HL-60 (cell line): Measurements from ENCODE around the gene ABCG4.

ENCODE experiments used
- DNase-seq, 2 experiments: peaks; one replicate each; pipeline ENCODE4 v3.0.0-alpha.2; 2010 to 2020; ENCODE audit warnings: low read depth in 1 of 2, low spot score in 1 of 2
- H3K27ac ChIP-seq: fragments of 250-450 bp; sonication (Bioruptor Pico); replicated peaks from 2 replicates; pipeline ENCODE4 v1.5.1; 2020; ENCODE audit warnings: mild to moderate bottlenecking, moderate library complexity
- H3K27me3 ChIP-seq: fragments of 250-450 bp; sonication (Bioruptor Pico); 2 replicates; pipeline ENCODE4 v1.5.1; 2021; ENCODE audit warnings: mild to moderate bottlenecking, moderate library complexity; ENCODE audit not compliant: insufficient read depth, poor library complexity, severe bottlenecking
- H3K4me3 ChIP-seq: replicated peaks from 2 replicates; pipeline ENCODE4 v1.5.1; 2011; ENCODE audit warnings: mild to moderate bottlenecking, control low read depth, low read length; ENCODE audit not compliant: insufficient read depth
- CTCF ChIP-seq: IDR thresholded peaks from one replicate; pipeline ENCODE4 v1.5.1; 2011; ENCODE audit warnings: low read length, control low read depth, inconsistent platforms; ENCODE audit not compliant: insufficient read depth
- GABPA ChIP-seq: IDR thresholded peaks from 2 replicates; pipeline ENCODE4 v1.6.1; 2012; ENCODE audit warnings: low read depth
- POLR2AphosphoS5 ChIP-seq: IDR thresholded peaks from 2 replicates; pipeline ENCODE4 v1.6.1; 2012; ENCODE audit warnings: low read depth
- SPI1 ChIP-seq: IDR thresholded peaks from 2 replicates; pipeline ENCODE4 v1.6.1; 2012; ENCODE audit warnings: low read depth, mild to moderate bottlenecking, borderline replicate concordance
- TF ChIP-seq, protein P1 (sequence below): IDR thresholded peaks from 2 replicates; pipeline ENCODE4 v1.6.1; 2012; ENCODE audit warnings: low read depth; ENCODE audit not compliant: insufficient replicate concordance

The ABCG4 gene

GRCh38 chr11:119169282-119169719 is 20.4 kb downstream of the ABCG4 start:
- Histone ChIP-seq H3K4me3 (peak overlapping the region; percentile 56), H3K27me3 (no peaks in the 10 kb centered on the region), H3K27ac (peak overlapping the region; percentile 80)
- peak in 1 of 2 experiments; percentile 15 for DNase-seq
- TF ChIP-seq SPI1, result no peak
- no peak for TF ChIP-seq POLR2AphosphoS5
- TF ChIP-seq, protein P1, sequence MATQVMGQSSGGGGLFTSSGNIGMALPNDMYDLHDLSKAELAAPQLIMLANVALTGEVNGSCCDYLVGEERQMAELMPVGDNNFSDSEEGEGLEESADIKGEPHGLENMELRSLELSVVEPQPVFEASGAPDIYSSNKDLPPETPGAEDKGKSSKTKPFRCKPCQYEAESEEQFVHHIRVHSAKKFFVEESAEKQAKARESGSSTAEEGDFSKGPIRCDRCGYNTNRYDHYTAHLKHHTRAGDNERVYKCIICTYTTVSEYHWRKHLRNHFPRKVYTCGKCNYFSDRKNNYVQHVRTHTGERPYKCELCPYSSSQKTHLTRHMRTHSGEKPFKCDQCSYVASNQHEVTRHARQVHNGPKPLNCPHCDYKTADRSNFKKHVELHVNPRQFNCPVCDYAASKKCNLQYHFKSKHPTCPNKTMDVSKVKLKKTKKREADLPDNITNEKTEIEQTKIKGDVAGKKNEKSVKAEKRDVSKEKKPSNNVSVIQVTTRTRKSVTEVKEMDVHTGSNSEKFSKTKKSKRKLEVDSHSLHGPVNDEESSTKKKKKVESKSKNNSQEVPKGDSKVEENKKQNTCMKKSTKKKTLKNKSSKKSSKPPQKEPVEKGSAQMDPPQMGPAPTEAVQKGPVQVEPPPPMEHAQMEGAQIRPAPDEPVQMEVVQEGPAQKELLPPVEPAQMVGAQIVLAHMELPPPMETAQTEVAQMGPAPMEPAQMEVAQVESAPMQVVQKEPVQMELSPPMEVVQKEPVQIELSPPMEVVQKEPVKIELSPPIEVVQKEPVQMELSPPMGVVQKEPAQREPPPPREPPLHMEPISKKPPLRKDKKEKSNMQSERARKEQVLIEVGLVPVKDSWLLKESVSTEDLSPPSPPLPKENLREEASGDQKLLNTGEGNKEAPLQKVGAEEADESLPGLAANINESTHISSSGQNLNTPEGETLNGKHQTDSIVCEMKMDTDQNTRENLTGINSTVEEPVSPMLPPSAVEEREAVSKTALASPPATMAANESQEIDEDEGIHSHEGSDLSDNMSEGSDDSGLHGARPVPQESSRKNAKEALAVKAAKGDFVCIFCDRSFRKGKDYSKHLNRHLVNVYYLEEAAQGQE, result no peak
- TF ChIP-seq GABPA, result no peak
- TF ChIP-seq CTCF, result no peak

GRCh38 chr11:119172513-119172912 is 23.7 kb downstream of the ABCG4 start:
- peak; percentile 47 to 68 for DNase-seq
- TF ChIP-seq SPI1, result peak; percentile 67; the same call in 1 of the 2 replicates
- no peak for TF ChIP-seq GABPA
- TF ChIP-seq, protein P1, result no peak
- TF ChIP-seq POLR2AphosphoS5, result no peak
- no peak overlapping the region for H3K4me3 ChIP-seq
- no peaks in the 10 kb centered on the region for H3K27me3 ChIP-seq
- H3K27ac ChIP-seq, result peak overlapping the region; percentile 21; the same call in 1 of the 2 replicates

GRCh38 chr11:119173453-119173852 is 24.6 kb downstream of the ABCG4 start:
- no peak overlapping the region for H3K4me3 ChIP-seq
- no peaks in the 10 kb centered on the region for H3K27me3 ChIP-seq
- no peak overlapping the region for H3K27ac ChIP-seq
- TF ChIP-seq SPI1 (no peak), CTCF (no peak), GABPA (no peak), POLR2AphosphoS5 (no peak)
- TF ChIP-seq, protein P1, result no peak
- DNase-seq, result no peak
